T47D (cell line): ENCODE results near the gene MGLL.

Experiments used
- DNase-seq, 2 experiments: peaks; one replicate each; pipeline versions ENCODE4 v3.0.0 to v3.0.0-alpha.2; 2011 to 2012; ENCODE audit warnings: low read depth in 1 of 2, low spot score in 1 of 2
- JUND ChIP-seq: IDR thresholded peaks from 2 replicates; pipeline ENCODE4 v1.6.1; 2012; ENCODE audit warnings: low read depth
- in situ Hi-C: cut with HindIII; loops from 2 replicates; pipeline ENCODE4 v1.10.0; 2016; ENCODE audit warnings: low sequenced_read_pairs, low pct_unique_long_range_greater_than_20kb

Gene MGLL

DNA sequence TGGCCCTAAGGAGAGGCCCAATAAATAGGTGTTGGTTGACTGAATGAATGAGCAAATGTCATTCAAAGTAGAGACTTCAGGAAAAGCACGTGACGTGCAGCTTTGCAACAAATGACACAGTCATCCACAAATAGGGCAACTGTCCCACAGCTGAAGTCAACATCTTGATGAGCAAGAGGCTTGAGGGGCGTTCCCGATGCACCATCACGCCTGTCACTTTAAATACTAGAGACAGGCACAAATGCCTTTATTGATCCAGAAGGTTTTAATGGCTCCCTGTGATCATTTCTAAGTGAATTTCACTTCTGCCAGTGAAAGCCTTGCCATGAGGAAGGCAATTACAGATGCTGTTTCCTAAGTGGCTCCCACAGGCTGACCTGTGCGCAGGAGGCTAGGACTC lies 105.9 kb downstream of the MGLL start:
- in situ Hi-C loops, result no loop called here
- DNase-seq, result no peak
- TF ChIP-seq JUND, result no peak

DNA sequence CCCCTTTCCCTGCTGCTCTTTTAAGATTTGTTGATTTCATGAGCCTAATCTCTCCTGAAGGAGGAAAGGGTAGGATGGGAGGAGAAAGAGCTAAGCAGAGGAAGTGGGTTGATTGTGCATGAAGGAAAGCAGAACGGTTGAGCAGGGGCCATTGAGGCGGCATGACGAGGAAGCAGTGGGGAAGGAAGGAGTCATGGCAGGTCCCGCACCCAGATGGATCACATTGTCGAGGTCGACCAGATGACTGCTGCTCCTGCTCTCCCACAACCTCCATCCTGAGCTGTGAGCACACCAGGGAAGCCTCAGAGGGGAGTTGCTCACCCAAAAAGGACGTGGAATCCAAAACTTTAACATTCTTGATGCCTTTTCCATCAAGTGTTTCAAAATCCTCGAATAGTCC lies 106.8 kb downstream of the MGLL start:
- no peak for DNase-seq

DNA sequence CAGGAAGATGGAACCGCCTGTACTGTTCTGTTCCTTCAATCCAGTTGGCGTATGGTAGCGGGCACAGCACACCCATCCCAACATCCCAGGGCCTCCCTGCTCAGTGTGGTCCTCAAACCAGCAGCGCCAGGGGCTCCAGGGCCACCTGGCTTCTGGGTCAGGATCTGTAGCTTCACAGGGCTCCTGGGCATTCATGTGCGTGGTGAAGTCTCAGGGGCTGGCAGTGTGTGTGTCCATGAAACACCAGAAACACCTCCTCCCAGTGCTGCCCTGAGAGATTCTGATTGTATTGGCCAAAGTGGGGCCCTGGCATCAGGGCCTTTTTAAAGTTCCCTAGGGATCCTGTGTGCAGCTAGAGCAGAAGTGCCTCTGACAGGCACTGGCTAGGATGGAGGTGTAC lies 107.4 kb downstream of the MGLL start:
- in situ Hi-C loops, result no loop called here
- TF ChIP-seq JUND, result no peak
- DNase-seq, result no peak

More for the DNA sequence above, 106.8 kb downstream of the MGLL start:
- in situ Hi-C loops, result no loop called here
- no peak for TF ChIP-seq JUND

DNA sequence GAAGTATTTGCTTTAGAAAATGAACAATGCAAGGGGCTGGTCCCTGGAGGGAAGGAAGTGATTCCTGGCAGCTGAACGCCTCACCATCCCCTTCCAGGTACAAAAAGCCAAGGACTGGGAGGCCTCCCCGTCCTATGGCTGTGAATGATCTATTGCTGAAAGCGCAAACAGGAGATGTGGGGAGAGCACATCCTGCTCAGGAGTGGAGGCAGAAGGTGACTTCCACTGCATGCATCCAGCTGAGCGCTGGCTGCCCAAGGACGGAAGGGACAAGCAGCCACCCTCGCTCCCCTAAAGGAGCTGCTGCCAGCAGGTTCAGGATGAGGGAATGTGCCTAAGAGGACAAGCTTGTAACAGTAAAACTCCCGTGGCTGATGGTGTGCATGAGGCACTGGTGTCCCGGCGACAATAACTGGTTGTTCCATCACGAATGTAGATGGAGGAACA lies 108.2 kb downstream of the MGLL start:
- no peak for DNase-seq
- in situ Hi-C loops, result no loop called here
- TF ChIP-seq JUND, result no peak

DNA sequence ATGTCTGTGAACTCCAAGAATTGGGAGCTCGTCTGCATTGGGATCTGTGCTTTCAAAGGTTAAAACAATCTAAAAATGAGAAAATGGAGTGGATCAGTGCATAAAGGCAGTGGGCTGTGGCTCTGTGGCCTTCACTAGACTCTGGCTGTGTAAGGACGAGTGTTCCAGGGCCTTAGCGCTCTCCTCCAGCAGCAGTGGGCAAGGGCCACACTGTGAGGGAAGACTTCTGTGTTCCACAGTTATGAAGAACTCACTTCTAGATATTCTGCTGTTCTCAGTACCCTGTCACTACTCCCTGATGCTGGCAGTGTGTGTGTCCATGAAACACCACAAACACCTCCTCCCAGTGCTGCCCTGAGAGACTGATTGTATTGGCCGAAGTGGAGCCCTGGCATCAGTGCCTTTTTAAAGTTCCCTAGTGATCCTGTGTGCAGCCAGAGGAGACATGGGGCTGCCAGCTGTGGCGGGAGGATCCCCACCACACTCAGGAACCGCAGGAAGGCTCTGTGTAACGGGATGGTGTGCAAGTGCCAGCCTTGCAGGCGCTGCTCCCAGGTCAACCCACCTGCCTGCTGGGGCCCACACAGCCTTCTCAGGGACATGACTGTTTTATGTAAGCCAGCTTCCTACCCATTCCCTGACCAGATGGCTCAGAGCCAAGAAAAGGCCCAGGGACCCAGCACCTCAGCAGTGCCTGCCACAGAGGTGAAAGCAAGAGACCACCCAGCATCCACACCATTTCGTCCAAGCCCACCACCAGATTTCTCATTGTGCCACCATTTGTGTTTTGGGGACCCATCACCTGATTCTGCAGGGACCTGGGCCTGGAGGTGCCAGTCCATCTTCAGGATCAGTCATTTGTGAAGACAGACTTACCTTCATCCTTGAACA lies 109.2 kb downstream of the MGLL start:
- no peak for DNase-seq
- in situ Hi-C loops, result no loop called here
- TF ChIP-seq JUND, result no peak

DNA sequence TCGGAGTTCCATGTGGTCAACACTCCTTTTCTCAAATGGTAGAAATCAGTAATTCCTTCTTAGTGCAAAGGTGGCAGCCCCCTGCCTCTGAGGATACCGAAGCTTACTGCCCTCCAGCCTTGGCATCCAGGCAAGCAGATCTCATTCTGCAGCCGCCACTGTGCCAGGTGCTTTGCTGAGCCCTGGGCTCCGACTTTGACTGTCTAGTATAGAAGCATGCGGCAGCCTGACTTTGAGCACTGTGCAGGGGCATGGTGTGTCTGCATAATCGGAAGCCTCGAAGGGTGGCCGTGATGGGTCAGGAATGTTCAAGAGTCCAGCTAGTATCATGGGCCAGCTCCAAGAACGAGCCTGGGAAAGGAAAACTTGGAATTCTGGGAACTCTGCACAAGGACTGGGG lies 109.9 kb downstream of the MGLL start:
- no peak for DNase-seq
- TF ChIP-seq JUND, result no peak
- in situ Hi-C loops, result no loop called here

DNA sequence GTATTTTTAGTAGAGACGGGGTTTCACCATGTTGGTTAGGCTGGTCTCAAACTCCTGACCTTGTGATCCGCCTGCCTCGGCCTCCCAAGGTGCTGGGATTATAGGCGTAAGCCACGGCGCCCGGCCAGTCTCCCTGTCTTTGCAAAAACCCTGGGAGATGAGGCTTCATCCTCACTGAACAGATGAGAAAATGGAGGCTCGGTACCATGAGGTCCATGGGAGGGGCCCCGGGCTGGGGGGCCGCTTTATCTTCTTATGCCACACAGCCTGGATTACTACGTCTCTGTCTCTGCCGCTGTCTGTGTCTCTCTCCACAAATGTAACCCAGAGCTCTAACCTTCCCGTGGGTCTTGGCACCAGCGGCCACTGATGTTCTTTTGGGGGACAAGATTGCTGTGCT lies 110.4 kb downstream of the MGLL start:
- in situ Hi-C loops, result no loop called here
- DNase-seq, result no peak
- no peak for TF ChIP-seq JUND

DNA sequence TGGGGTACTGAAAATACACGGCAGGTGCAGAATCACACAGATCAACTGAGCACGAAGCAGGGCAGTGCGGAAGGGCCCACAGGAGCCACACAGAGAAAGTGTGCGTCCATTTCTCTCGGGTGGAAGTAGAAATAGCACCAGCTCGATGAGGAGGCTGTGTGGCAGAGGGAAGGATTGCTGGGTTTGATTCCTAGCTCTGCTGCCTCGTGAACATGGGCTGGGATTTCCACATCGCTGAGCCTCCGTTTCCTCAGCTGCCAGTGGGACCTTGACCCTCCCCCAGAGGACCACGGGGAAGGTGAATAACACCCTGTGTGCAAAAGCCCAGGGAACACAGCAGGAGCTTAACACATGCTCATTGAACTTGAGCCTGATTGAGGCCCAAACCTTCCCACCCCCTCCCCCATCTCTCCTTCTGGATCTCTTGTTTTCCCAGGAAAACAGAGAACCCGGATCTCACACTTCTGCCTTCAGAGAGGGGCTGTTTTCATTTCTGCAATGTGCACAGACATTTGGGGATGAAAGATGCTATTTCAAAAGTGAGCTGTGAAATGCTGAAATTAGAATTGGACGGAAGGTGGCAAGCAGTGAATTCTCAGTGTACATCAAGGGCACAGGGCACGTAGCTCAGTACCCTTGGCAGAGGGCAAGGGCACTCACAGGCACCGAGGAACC lies 111.2 kb downstream of the MGLL start:
- TF ChIP-seq JUND, result no peak
- no peak for DNase-seq
- in situ Hi-C loops, result no loop called here

DNA sequence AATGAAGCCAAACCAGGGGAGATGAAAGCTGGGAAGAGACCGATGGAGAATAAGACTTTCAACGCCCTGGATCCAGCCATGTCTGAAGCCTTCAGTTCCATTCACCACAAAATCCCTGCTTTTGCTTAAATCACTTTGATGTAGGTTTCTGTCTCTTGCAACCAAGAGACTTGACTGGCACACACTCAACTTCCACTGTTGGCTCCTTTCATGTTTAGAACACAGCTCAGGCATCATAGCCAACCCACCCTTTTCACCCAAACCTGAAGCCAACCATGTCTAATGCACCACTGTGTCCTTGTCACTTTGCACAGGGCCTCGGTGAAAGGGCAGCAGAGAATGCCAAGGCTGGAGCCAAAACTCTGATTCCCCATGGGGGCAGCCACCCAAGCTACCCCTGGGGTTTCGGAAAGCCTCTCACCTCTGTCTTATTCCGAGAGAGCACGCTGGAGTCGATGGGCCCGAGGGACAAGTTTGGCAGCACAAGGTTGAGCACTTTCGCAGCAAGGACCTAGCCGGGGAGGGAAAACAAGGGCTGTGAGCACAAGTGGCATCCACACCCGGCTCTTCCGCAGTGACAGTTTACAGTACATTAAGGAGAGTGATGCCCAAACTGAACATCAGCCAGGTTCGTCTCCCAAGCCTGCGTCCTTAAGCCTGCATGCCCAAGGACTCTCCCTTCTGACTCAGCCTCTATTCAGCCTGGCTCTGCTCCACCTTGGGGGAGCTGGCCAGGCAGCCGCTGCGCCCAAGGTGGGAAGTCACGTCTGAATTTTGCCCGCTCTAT lies 112.0 kb downstream of the MGLL start:
- DNase-seq, result no peak
- in situ Hi-C loops, result no loop called here
- no peak for TF ChIP-seq JUND

DNA sequence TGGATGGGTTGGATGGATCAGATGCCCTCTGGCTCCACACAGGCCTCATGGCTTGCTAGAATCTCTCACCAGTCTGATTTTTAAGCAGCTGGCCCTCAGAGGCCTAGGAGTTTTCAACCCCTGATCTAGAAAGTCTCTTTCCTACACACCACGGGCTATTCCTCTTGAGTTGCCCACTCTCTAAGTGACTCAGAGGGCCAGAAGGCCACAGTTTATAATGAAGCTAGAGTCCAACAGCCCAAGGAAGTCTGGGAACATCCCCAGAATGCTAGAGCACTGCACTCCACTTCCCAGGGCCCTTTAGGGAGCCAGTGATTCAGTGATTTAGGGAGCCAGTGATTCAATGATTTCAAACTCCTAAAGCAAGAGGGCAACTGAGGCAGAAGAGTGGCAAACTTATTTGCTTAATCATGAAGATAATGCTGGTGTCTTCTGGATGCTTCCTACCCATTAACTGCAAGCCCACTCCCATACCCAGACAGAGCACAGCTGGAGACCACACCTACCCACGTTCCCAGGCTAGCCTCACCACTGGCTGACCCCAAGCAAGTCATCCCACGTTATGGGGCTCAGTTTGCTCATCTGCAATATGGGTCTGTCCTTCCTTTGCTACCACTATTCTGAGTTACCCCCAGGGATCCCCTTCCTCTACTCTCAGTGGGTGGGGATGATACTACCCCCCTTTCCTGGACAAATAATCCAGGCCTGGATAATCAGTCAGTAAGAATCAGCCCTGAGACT lies 112.8 kb downstream of the MGLL start:
- in situ Hi-C loops, result no loop called here
- TF ChIP-seq JUND, result no peak
- no peak for DNase-seq

DNA sequence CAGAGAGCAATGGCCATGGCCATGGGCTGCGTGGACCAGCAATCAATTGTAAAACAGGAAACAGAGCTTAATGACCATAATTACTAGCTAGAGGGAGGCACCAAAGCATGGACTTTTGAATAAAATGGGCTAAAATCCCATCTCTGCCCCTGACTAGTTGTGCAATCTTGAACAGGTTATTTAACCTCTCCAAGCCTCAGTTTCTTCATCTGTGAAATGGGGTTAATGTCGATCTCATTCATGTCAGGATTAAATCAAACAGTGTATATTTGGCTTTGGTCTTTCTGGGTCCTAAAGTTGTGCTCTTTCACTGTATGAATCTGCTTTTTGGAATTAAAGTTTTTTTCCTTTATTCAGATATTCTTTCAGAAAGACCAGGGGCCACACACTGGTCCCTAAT lies 113.5 kb downstream of the MGLL start:
- in situ Hi-C loops, result no loop called here
- no peak for DNase-seq
- TF ChIP-seq JUND, result no peak

DNA sequence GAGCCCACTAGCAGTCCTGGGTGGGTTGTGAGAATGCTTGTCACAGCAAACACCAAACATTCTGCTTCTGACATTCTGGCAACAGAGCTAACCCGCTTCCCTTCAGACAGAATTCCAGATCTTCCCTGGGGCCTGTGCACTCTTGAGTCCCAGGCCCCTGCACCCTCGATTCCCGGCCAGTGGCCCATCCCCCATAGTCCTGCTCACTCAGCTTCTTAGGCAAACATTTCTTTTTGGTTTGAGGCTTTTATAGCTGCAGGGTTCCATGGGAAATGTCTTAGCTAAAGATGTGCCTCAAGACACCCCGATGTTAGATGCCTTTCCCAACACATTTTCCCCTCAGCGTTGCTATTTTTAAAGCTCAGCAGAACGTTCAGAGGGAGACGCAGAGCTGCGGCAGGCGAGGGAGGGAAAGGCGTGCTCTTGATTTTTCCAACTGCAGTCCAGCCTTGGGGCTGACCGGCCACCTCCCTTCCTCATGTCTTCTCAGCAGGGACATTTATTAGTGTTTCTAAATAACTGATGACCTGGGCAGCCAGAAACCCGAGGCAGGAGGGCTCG lies 114.4 kb downstream of the MGLL start:
- in situ Hi-C loops, result no loop called here
- no peak for TF ChIP-seq JUND

More for the DNA sequence above, 114.4 kb downstream of the MGLL start:
- no peak for DNase-seq
